GM12874 (cell line): ENCODE data around the gene TCF3.

Experiments used
- CTCF ChIP-seq: IDR thresholded peaks from 2 replicates; pipeline ENCODE4 v1.5.1; 2011; ENCODE audit warnings: low read depth, mild to moderate bottlenecking, control low read depth, low read length, moderate library complexity; ENCODE audit not compliant: insufficient read depth

The TCF3 gene

GRCh38 chr19:1675633-1676350 lies 23.4 kb upstream of the TCF3 start:
- no peak for TF ChIP-seq CTCF

GRCh38 chr19:1674293-1674679 lies 21.9 kb upstream of the TCF3 start:
- TF ChIP-seq CTCF: no peak

- TF ChIP-seq CTCF: no peak
Measured at GRCh38 chr19:1673645-1674292, 21.4 kb upstream of the TCF3 start.

DNA sequence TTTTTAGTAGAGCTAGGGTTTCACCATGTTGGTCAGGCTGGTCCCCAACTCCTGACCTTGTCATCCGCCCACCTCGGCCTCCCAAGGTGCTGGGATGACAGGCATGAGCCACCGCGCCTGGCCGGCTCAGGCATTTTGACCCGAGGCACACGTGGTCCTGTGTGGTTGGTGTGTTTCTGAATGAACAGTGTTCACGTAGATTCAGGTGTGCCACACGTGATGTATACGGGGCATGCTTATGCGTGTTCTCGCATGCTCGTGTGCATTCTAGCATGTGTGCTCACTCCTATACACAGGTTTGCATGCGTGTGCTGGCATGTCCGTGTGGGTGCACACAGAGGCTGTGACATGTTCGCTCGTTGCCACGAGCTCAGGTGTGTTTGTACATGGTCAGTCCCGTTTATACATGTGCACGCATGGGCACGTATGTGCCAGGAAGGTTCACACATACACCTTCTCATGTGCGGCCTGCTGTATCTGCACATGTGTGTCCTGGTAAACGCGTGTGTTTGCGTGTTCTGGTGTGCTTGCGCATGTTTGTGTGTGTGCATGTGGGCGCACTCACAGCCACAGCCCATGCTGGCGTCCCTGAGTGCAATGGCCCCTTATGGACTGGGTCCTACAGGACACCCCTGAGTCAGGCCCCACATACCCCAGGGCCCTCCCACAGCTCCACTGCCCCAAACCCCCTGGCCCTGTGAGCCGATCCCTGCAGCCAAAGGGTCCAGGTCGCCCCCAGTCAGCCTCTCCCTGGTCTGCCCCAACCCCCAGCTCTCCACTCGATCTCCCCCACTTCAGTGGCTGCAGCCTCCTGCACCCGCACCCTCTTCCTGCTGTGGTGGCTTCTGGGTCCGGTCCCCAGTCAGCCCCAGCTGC lies 20.6 kb upstream of the TCF3 start:
- TF ChIP-seq CTCF: no peak

DNA sequence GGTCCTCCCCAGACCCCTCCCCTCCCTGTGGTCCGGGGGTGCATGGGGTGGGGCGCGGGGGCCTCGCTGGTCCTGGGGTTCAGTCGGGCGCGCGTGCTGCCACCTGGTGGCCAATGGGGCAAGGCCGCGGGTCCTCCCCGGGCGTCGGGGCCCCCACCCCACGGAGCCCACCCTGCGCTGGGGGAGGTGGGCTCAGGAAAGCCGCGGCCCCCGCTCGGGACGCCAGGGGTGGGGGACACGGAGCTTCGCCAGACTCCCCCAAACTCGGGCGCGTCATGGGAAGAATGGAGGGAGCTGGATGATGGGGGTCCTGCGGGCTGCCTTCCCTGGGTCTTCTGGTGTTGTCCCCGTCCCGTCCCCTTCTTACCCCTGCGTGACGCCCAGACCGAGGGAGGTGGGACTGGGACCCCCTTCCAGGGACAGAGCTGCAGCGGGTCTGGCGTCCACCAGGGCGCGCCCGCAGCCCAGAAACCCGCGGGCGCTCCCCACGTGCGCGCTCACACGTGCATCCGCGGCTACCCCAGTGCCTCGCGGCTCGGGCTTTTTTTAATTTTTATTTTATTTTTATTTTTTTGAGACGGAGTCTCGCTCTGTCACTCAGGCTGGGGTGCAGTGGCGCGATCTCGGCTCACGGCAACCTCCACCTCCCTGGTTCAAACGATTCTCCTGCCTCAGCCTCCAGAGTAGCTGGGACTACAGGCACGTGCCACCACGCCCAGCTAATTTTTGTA lies 19.8 kb upstream of the TCF3 start:
- peak; percentile 78 for TF ChIP-seq CTCF

GRCh38 chr19:1671716-1672037 lies 19.3 kb upstream of the TCF3 start:
- TF ChIP-seq CTCF: no peak
